Loucy (cell line): ENCODE measurements around the gene NFKB1.

Source experiments
- EZH2phosphoT487 ChIP-seq: fragments of 200-600 bp; IDR thresholded peaks from 2 replicates; pipeline ENCODE4 v1.6.1; 2018; ENCODE audit warnings: antibody characterized with exemption, mild to moderate bottlenecking, moderate library complexity, borderline replicate concordance
- TF ChIP-seq, protein P1 (sequence below): fragments of 200-600 bp; sonication (generic); conservative IDR thresholded peaks from 2 replicates; pipeline ENCODE4 v1.5.1; 2014; ENCODE audit warnings: mild to moderate bottlenecking, antibody characterized with exemption, low read length

DNA sequence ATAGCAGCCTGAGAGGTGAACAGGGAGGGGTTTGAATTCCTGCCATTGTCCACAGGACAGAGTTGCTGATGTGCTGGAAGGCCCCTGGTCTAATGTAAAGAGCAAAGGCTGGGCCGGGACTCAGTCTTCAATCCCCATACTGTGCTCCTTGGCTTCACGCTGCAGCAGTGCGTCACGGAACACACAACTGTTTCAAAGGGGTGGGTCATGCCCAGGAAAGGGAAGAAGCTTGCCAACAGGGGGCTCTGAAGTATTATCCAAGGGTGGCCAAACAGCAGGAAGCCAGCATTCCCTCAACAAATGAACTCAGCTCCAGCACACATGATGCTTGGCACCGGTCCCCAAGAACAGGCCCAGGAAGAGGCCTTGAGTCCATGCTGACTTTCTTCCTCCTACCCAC is 122.5 kb downstream of the NFKB1 start:
- TF ChIP-seq, protein P1, sequence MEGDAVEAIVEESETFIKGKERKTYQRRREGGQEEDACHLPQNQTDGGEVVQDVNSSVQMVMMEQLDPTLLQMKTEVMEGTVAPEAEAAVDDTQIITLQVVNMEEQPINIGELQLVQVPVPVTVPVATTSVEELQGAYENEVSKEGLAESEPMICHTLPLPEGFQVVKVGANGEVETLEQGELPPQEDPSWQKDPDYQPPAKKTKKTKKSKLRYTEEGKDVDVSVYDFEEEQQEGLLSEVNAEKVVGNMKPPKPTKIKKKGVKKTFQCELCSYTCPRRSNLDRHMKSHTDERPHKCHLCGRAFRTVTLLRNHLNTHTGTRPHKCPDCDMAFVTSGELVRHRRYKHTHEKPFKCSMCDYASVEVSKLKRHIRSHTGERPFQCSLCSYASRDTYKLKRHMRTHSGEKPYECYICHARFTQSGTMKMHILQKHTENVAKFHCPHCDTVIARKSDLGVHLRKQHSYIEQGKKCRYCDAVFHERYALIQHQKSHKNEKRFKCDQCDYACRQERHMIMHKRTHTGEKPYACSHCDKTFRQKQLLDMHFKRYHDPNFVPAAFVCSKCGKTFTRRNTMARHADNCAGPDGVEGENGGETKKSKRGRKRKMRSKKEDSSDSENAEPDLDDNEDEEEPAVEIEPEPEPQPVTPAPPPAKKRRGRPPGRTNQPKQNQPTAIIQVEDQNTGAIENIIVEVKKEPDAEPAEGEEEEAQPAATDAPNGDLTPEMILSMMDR = peak; percentile 44
- TF ChIP-seq EZH2phosphoT487 = no peak
